Germinal center (tissue), 1 donor: Measurements from ENCODE around the gene ROR2.
"Not testable (repeated sequence)": the region's sequence is repeated elsewhere in the genome, so short reads cannot be mapped to it uniquely, and the experiment has no call there.

Source experiments
- DNase-seq: peaks from one replicate; pipeline ENCODE4 v3.0.0; 2012; ENCODE audit warnings: mixed read lengths, low spot score

Gene ROR2

DNA sequence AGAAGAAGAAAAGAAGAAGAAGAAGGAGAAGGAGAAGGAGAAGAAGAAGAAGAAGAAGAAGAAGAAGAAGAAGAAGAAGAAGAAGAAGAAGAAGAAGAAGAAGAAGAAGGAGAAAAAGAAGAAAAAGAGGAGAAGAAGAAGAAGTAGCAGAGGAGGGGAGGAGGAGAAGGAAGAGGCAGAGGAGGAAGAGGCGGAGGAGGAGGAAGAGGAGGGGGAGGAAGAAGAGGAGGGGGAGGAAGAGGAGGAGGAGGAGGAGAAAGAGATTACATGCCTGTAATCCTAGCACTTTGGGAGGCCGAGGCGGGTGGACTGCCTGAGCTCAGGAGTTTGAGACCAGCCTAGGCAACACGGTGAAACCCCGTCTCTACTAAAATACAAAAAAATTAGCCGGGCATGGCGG, 315.2 kb downstream of the ROR2 start:
- DNase-seq: not testable (repeated sequence)

DNA sequence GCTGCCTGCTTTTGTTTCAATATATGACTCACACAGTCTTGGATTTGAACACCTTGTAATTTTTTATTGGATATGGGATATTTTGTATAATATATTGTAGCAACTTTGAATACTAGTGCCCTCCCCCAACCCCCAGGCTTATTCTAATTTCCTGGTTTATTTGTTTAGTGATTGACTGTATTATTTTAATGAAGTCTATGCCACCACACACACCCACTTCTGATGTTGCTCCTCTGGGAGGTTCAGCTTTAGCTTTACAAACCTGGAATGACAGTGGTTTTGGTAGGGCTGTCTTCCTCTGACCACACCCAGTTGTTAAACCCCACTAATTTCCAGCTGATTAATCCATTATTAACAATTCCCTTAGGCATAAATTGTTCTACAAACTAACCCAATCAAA, 320.3 kb downstream of the ROR2 start:
- no peak for DNase-seq

DNA sequence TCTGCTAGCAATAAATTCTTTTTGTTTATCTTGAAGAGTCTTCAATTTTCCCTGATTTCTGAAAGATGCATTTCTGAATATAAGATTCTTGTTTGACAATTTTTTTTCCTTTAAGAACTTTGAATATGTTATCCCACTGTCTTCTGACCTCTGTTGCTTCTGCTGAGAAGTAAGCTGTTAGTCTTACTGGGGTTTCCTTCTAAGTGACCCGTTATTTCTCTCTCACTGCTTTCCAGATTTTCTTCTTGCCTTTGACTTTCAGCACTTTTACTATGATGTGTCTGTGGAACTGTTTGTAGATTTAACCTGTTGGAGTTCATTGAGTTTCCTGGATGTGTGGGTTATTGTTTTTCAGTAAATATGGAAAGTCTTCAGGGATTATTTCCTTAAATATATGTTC, 321.1 kb downstream of the ROR2 start:
- DNase-seq: no peak

DNA sequence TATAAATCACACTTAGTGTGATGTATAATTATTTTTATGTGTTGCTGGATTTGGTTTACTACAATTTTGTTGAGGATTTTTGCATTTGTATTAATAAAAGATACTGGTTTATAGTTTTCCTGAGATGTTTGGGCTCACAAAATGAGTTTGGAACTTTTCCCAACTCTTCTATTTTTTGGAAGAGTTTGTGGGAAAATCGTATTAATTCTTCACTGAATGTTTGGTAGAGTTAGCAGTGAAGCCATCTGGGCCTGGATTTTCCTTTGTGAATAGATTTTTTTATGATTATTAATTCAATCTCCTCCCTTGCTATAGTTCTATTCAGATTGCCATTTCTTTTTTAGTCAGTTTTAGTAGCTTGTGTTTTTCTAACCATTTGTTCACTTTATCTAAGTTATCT, 324.7 kb downstream of the ROR2 start:
- no peak for DNase-seq

DNA sequence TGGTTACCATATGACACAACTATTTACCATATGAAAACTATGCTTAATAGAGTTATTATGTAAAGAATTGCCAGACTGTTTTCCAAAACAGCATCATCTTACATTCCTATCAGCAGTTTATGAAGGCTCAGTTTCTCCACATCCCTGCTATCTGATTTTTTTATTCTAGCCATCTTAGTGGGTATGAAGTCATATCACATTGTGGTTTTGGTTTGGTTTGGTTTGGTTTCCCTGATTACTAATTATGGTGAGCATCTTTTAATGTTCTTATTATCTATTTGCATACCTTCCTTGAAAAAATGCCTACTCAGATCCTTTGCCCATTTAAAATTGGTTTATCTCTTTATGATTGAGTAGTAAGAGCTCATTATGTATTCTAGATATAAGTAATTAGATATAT, 327.0 kb downstream of the ROR2 start:
- DNase-seq: no peak

DNA sequence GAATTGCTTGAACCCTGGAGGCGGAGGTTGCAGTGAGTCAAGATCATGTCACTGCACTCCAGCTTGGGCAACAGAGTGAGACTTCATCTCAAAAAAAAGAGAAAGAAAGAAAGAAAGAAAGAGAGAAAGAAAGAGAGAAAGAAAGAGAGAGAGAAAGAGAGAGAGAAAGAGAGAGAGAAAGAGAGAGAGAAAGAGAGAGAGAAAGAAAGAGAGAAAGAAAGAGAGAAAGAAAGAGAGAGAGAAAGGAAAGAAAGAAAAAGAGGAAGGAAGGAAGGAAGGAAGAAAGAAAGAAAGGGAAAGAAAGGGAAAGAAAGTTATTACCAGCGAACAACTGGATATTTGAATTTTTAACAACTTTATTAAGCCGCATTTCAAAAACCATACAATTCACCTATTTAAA, 327.9 kb downstream of the ROR2 start:
- DNase-seq: not testable (repeated sequence)

DNA sequence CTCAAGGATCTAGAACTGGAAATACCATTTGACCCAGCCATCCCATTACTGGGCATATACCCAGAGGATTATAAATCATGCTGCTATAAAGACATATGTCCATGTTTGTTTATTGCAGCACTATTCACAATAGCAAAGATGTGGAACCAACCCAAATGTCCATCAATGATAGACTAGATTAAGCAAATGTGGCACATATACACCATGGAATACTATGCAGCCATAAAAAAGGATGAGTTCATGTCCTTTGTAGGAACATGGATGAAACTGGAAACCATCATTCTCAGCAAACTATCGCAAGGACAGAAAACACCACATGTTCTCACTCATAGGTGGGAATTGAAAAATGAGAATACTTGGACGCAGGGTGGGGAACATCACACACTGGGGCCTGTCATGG, 336.0 kb downstream of the ROR2 start:
- not testable (repeated sequence) for DNase-seq

DNA sequence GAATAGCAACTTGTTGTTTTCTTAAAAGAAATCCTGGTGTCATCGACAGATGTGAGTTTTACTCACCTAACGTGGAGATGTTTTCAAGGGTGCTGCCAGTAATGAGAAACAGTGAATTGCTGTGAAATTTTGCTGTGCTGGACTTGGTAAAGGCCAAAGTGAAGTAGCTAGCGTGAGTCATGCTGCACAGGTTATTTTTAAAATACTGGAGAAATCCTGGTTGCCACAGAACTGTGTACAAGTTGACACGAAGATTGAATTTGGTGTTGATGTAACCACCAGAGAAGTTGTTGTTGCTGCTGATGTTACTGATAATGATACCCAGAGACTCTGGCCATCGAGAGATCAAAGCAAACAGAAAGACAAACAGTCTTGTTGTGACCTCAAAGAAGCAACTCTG, 338.4 kb downstream of the ROR2 start:
- DNase-seq: no peak

DNA sequence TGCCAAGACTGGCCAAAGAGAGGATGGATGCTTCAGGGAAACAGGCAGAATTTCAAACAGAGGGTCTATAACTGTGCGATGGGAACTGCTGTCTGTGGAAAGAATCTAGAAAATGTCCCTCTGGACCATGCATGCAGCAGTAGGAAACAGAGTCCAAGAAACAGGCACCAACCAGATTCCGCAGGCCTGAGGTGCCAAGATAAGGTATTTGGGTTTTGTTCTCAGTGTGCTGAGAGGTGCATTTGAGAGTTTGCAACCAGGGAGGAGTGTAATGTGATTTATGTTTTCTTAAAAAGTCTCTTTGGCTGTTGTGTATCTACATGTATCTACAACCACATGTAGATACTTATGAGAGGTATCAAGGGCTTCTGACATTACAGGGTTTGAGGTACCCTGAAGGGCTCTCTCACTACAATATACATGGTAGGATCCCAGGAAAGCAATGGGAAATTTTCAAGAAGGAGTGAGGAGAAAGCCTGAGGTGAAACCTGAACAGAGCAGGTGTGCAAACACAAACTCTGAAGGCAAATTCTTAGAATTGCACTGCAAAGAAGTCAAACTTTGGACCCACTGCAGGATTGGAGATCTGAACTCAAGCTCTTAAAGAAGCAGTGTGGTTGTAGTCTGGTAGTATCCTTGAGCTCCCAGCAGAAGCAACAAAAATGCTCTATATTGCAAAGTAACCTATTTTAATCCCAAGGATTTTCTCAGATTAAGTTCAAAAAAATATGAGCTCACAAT, 343.6 kb downstream of the ROR2 start:
- no peak for DNase-seq

DNA sequence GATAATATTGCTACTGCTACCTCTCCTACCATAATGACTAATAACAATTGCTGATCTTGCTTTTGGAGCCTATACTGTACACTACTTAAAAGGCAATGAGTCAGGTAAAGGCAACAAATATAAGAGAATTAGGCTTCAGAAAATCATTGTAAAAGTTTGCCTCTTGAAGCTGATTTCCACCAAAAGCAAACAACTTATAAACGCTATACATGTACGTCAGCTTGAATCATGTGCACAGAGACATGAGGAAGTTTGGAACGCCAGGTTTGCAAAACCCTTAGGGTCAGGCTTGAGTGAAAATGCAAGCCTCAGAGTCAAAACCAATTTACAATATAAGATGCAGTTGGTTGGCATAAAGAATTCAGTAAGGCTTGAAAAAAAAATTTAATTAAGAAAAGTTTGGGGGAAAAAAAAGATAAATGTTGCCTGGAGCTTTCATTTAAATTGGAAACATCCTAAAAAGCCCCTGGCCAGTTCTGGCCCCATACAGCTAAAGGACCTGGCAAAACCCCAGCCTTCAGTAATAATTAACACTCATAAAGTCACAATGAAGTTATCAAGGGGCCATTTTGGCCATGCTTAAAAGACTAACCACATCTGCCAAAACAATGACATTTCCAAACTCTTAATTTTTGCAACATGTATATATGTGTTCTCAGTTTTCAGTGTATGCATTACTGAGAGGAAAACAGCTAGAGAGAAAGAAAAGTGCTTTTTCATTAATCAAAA, 345.4 kb downstream of the ROR2 start:
- DNase-seq: no peak

DNA sequence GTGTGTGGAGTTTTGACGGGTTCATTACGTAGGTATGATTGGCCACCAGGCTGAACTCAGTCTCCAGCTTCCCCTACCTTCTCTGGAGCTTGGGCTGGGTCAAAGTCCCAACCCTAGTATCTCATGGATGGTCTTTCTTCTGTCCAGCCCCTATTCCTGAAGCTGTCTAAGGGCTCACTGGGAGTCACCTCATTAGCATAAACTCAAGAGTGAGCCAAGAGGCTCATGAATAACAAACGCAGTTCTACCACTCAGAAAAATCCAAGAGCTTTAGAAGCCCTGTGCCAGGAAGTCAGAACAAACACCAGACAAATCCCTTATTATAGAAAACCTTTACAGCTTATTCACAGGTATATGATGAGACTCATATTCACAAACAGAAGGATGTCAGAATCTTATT, 346.1 kb downstream of the ROR2 start:
- DNase-seq: no peak

DNA sequence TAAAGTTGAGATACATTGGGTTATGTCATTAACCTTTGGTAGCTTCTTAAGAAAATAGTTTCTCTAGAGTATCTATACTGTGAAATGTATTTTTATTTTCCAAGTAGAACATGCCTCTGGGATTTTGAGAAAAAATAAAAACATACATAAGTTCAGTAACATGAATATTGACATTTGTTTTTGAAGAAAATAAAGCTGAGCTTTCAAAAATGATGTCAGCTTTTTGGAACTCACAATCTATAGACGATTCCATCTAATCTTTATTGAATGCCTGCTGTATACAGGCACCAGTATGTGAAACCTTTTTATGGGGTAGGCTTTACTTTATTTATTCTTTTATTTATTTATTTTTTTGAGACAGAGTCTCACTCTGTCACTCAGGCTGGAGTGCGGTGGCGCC, 350.5 kb downstream of the ROR2 start:
- DNase-seq: no peak

DNA sequence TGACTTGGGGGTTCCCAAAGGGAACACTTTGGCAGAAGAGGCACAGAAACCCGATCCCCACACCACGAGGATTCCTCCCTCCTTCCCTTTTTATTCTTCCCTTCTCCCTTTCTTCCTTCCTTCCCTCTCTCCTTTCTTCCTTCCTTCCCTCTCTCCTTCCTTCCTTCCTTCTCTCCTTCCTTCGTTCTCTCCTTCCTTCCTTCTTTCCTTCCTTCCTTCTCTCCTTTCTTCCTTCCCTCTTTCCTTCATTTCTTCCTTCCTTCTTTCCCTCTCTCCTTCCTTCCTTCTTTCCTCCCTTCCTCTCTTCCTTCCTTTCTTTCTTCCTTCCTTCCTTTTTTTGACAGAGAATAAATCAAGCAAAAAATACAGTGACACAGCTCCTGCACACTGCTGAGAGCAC, 358.4 kb downstream of the ROR2 start:
- no peak for DNase-seq

DNA sequence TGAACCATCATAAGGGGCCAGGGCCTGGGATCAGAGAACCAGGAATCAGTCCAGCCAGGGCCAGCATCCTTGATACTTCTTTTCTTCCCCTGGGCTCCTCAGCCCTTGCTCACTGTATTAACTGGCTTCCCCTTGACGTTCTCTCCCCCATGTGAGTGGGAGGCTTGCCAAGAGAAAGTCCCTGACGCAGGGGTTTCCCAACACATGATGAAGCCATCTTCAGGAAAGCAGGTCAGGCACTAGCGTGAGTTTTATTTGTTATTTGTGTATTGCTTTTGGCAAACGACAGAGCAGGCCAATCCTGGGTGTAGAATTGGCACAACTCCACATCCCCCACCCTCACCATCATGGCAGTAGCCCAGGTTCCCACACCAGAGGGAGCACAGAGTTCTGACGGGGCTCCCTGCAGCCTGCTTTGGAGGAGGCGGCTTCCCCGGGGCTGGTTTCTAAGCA, 360.9 kb downstream of the ROR2 start:
- no peak for DNase-seq

DNA sequence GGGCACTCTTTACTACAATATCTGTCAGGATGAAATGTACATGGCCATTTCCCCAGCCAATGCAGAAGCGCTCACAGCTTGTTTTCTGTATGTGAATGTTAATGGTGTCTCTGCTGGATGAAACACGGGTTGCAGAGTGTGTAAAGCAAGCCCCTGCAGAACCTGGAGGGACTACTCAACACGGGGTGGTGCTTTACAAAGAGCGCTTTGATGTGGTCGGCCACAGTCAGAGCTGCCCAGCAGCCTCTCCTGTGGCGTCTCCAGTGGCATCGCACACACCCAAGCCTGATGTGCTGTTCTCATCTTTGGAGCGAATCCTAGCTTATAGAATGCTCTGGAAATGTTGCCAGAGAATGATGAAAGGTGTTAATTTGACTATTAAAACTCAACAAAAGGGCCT, 363.7 kb downstream of the ROR2 start:
- no peak for DNase-seq

DNA sequence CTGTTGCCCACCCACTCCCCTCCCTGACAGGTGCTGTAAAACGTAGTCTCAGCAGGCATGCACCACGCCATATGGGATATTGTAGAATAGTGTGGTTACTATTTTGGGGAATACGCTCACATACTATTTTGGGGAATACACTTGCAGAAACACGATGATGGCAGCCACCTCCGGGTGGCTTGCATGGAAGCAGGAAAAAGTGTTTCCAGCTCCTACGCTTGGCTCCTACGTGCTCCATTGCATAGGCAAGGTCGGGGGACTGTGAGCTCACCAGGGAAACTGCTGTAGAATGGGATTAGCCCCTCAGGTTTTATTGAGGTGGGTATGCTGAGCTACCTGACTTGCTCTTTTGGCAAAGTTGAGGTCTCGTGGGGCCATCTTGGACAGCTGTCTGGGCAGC, 366.1 kb downstream of the ROR2 start:
- DNase-seq: no peak

DNA sequence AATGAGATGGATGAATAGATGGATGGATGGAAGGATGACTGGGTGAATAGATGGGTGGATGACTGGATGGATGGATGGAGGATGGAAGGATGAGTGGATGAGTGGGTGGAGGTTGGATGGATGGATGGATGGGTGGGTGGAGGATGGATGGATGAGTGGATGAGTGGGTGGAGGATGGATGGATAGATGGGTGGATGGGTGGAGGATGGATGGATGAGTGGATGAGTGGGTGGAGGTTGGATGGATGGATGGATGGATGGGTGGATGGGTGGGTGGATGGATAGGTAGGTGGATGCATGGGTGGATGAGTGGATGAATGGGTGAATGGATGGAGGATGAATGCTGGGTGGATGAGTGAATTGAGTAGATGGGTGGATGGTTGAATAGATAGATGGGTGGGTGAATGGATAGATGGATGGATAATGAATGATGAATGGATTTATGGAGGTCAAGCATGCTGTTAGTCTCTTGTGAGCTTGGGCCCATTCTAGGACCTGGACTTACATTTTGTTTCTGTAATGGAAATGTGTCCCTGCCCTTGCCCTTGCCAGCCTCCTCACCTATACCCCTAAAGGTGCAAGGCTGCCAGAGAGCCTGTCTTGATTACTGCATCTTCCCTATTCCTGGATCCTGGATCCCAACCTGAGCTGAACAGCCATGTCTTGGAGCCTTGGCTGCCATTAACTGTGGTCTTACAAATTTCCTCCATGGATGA, 366.7 kb downstream of the ROR2 start:
- DNase-seq: no peak

DNA sequence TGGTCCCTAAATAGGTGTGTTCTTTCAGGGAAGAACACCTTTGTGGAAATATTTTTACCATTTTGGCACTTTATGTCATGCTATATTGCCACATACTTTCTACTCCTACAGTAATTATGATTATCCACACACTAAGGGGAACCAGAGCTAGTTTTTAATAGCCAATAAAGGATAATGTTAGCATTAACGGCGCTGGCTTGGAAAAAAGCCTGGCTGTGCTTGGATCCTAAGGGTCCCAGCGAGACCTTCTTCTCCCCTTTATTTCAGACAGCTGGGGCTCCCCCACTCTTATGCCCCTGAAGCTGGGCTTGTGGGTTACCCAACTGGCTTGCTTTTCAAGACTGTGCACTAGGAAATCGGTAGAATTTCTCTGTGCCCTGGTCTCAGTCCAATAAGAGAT, 367.8 kb downstream of the ROR2 start:
- no peak for DNase-seq

DNA sequence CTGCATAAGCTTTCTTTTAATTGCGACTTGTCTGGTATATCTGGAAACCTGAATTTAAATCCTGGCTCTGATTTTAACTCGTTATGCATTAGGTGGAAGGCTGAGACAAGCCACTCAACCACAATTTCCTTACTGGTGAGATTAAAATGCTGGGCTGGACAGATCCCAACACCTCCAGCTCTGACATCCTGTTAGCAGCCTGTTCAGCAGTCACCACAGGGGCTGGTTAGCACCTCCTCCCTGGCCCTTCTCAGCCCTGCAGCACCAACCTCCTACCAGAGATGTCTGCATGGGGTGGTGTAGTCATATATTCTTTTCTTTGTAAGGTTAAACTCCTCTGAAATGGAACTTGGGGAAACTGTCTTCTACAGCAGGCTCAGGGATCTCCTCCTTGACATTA, 369.9 kb downstream of the ROR2 start:
- no peak for DNase-seq

DNA sequence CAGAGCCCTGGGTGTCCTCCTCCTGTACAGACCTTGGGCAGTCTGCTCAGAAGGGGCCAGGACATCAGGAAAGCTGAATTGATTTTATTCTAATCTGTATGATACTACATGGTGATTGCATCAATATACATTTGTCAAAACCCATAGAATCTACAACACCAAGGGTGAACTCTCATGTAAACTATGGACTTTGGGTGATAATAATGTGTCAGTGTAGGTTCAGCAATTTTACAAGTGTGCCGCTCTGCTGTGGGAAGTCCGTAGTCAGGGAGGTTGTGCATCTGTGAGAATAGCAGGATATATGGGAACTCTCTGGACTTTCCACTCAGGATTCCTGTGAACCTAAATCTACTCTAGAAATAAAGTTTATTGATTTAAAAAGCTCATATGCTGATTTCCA, 371.1 kb downstream of the ROR2 start:
- no peak for DNase-seq

DNA sequence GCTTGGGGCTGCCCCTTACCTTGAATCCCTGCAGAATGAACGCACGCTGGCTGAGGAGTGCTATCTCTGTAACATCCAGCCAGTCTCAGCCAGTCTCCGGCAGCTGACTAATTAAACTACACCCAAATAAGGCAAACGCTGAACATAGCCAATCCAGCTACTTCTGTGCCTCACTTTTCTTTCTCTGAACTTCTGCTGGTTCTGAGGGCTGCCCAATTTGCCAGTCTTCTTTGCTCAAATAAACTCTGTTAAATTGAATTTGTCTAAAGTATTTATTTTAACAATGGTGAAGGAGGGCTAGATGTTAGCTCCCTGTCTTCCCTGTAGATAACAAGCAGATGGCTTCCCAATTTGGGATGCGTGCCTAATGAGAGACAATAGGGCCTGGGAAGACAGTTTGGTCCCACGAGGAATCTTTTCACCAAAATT, 372.4 kb downstream of the ROR2 start:
- DNase-seq: no peak

DNA sequence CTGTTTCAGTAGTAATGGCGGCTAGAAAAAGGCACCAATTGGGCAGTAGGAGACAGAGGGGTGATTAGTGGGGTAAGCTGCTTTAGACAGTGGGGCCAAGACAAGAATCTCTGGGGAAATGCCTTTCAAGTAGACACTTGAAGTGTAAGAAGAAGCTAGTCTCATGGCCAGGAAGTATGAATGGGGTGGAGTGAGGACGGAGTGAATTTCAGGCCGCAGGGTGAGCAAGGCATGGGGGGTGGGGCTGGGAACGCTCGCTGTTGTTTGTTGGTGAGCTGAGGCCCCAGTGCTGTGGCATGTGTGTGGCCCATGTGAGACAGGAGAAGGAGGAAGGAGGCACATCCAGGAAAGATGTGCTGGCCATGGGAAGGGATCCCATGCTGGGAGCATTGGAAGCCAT, 377.2 kb downstream of the ROR2 start:
- no peak for DNase-seq

DNA sequence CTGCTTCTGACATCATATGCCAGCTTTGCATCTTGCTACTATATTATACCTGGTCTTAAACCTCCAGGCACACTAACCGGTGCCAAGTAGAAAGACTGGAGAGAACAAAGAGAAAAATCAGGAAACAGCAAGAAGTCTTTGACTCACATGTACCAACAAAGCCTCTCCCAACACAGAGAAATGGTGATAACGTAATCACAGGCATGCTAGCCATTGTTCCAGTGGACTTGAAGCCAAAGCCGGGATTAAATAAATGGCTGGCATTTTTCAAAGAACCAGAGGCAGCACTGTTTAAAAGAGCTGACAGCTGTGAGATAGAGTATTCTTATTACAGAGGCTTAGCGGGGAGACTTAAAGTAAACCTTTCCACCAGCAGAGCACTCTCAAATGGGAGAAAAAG, 378.0 kb downstream of the ROR2 start:
- DNase-seq: no peak
